ENCODE results near the gene PFKP. TPM values are rescaled to one million over a fixed set of nuclear protein-coding genes. Genes with fewer than 3 reads are reported as not detected.

Gene PFKP
- total RNA-seq, 1 experiment from 2014 or later, result 140 TPM

- H3K27ac ChIP-seq (ENCODE audit: low read length), result peak overlapping the region; percentile 98
- no peaks in the 10 kb centered on the region for H3K27me3 ChIP-seq (ENCODE audit: low read length)
- TF ChIP-seq CTCF (conservative IDR thresholded peaks at IDR 0.05; ENCODE audit: low read depth, low read length), result no peak
- TF ChIP-seq EZH2phosphoT487 (IDR thresholded peaks at IDR 0.05; ENCODE audit: borderline replicate concordance, low read length), result no peak
- no peak for TF ChIP-seq EZH2 (IDR thresholded peaks at IDR 0.05; ENCODE audit: low read length, unreplicated experiment)
- no peaks in the 10 kb centered on the region for H3K36me3 ChIP-seq (ENCODE audit: low read depth, low read length)
- no peaks in the 10 kb centered on the region for H4K20me1 ChIP-seq (ENCODE audit: low read length)
- H3K9me2 ChIP-seq (replicated peaks; ENCODE audit: low read length), result no peaks in the 10 kb centered on the region
- H3K4me1 ChIP-seq (ENCODE audit: insufficient read depth, low read length), result peaks cover 55% of the 10 kb centered on the region
- no peaks in the 10 kb centered on the region for H3K9me3 ChIP-seq (ENCODE audit: low read length)
- H2AFZ ChIP-seq (ENCODE audit: low read length), result no peak overlapping the region
- H3K4me2 ChIP-seq (ENCODE audit: low read length), result peak overlapping the region; percentile 88
- no peak for DNase-seq
- H3K9ac ChIP-seq (ENCODE audit: low read length), result peak overlapping the region; percentile 83
- POLR2A ChIA-PET (ENCODE audit: unreplicated experiment), result interaction anchor here (0.6 kb wide), 1 partner anchor 11 kb away, joined by 3 read pairs; no protein-coding TSS in a partner anchor
- H3F3A ChIP-seq (ENCODE audit: low read length, unreplicated experiment), result peaks cover 4% of the 10 kb centered on the region
- intact Hi-C loops (cut with micrococcal nuclease), result loop anchor here (1.0 to 2.0 kb wide), 2 partner anchors 14 to 24 kb away; no protein-coding TSS in a partner anchor
- no TSS peak for BruUV-seq (replicated peaks)
- no peak for ATAC-seq
- CTCF ChIA-PET, result no interaction called here
- peak overlapping the region; percentile 50 for H3K4me3 ChIP-seq (ENCODE audit: low read length)
- peaks cover 65% of the 10 kb centered on the region for H3K79me2 ChIP-seq (ENCODE audit: low read length)
Observed at GRCh38 chr10:3094609-3095036, 27.3 kb downstream of the PFKP start.

GRCh38 chr10:3095373-3096139, 28.2 kb downstream of the PFKP start:
- no TSS peak for BruUV-seq (replicated peaks)
- POLR2A ChIA-PET (ENCODE audit: unreplicated experiment), result interaction anchor here (0.6 to 0.7 kb wide), 3 partner anchors 12 to 1670 kb away, joined by 3 to 5 read pairs (median 3); no protein-coding TSS in a partner anchor
- peak; percentile 91 for DNase-seq

More at GRCh38 chr10:3095373-3096139, 28.2 kb downstream of the PFKP start:
- H3K9me3 ChIP-seq (ENCODE audit: low read length), result no peaks in the 10 kb centered on the region
- intact Hi-C loops (cut with micrococcal nuclease), result loop anchor here (1.0 to 2.0 kb wide), 2 partner anchors 15 to 25 kb away; no protein-coding TSS in a partner anchor
- H2AFZ ChIP-seq (ENCODE audit: low read length), result peak overlapping the region; percentile 33
- H3K9me2 ChIP-seq (replicated peaks; ENCODE audit: low read length), result no peaks in the 10 kb centered on the region
- ATAC-seq, result peak; percentile 75
- H3K4me2 ChIP-seq (ENCODE audit: low read length), result peak overlapping the region; percentile 88
- no peaks in the 10 kb centered on the region for H4K20me1 ChIP-seq (ENCODE audit: low read length)
- H3K9ac ChIP-seq (ENCODE audit: low read length), result peak overlapping the region; percentile 83
- H3K27ac ChIP-seq (ENCODE audit: low read length), result peak overlapping the region; percentile 98
- no peak for TF ChIP-seq EZH2phosphoT487 (IDR thresholded peaks at IDR 0.05; ENCODE audit: borderline replicate concordance, low read length)
- TF ChIP-seq EZH2 (IDR thresholded peaks at IDR 0.05; ENCODE audit: low read length, unreplicated experiment), result no peak
- no peak for TF ChIP-seq CTCF (conservative IDR thresholded peaks at IDR 0.05; ENCODE audit: low read depth, low read length)
- no peaks in the 10 kb centered on the region for H3K27me3 ChIP-seq (ENCODE audit: low read length)
- peak overlapping the region; percentile 50 for H3K4me3 ChIP-seq (ENCODE audit: low read length)
- peaks cover 4% of the 10 kb centered on the region for H3F3A ChIP-seq (ENCODE audit: low read length, unreplicated experiment)
- H3K79me2 ChIP-seq (ENCODE audit: low read length), result peaks cover 57% of the 10 kb centered on the region
- H3K4me1 ChIP-seq (ENCODE audit: insufficient read depth, low read length), result peaks cover 46% of the 10 kb centered on the region
- CTCF ChIA-PET, result no interaction called here
- no peaks in the 10 kb centered on the region for H3K36me3 ChIP-seq (ENCODE audit: low read depth, low read length)
